Measurements from ENCODE around the gene CTSA.
"Not testable (repeated sequence)": the region's sequence is repeated elsewhere in the genome, so short reads cannot be mapped to it uniquely, and the experiment has no call there.

The CTSA gene

DNA sequence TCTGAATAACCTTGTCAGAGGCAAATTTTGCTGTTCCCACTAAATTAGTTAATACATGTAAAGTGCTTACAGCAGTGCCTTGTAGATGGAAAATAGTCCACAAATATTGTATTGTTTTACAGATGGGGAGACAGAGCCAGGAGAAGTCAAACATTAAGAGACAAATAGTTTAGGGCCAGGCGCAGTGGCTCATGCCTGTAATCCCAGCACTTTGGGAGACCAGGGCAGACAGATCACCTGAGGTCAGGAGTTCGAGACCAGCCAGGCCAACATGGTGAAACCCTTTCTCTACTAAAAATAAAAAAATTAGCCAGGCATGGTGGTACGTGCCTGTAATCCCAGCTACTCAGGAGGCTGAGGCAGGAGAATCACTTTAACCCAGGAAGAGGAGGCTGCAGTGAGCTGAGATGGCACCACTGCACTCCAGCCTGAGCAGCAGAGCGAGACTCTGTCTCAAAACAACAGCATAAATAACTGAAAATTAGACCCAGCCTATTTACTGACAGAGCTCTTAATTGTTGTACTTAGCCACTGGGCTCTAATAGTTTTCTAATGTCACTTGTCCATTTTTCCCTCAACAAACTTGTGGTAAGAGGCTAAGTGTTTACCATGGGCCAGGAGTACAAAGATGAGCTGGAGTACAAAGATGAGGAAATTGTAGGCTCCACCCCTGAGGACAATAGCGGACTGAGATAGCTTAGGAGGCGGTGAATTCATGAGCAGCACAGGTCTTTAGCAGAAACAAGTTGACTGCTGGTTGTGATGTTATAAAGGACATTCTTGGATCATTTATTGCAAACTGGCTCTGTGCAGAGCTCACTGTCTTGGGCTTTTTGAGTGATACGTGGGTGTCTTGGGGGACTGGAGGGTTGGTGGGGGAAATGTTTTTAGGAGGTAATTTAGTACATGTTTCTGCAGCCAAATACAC is 27.3 kb upstream of the CTSA start:
- TF ChIP-seq, protein P1, sequence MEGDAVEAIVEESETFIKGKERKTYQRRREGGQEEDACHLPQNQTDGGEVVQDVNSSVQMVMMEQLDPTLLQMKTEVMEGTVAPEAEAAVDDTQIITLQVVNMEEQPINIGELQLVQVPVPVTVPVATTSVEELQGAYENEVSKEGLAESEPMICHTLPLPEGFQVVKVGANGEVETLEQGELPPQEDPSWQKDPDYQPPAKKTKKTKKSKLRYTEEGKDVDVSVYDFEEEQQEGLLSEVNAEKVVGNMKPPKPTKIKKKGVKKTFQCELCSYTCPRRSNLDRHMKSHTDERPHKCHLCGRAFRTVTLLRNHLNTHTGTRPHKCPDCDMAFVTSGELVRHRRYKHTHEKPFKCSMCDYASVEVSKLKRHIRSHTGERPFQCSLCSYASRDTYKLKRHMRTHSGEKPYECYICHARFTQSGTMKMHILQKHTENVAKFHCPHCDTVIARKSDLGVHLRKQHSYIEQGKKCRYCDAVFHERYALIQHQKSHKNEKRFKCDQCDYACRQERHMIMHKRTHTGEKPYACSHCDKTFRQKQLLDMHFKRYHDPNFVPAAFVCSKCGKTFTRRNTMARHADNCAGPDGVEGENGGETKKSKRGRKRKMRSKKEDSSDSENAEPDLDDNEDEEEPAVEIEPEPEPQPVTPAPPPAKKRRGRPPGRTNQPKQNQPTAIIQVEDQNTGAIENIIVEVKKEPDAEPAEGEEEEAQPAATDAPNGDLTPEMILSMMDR (IDR thresholded peaks at IDR 0.05; ENCODE audit: low read depth, low read length) = no peak
- no peak for DNase-seq (ENCODE audit: low read depth in 2 of 2)
- H3K4me3 ChIP-seq (replicated peaks in 1 of 2; ENCODE audit: low read depth in 2 of 2, low read length in 2 of 2) = no peak overlapping the region

DNA sequence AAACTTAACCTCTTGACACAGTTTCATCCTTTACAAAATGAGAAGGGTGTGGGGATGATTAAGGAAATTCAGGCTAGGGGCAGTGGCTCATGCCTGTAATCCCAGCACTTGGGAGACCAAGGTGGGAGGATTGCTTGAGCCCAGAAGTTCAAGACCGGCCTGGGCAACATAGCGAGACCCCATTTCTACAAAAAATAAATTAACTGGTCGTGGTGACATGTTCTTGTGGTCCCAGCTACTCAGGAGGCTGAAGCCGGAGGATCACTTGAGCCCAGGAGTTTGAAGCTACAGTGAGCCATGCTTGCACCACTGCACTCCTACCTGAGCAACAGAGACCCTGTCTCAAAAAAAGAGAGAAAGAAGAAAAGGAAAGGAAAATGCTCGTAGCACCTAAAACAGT is 24.7 kb upstream of the CTSA start:
- TF ChIP-seq, protein P1 (IDR thresholded peaks at IDR 0.05; ENCODE audit: low read depth, low read length) = no peak
- DNase-seq (ENCODE audit: low read depth in 2 of 2) = no peak
- H3K4me3 ChIP-seq (replicated peaks in 1 of 2; ENCODE audit: low read depth in 2 of 2, low read length in 2 of 2) = no peak overlapping the region

DNA sequence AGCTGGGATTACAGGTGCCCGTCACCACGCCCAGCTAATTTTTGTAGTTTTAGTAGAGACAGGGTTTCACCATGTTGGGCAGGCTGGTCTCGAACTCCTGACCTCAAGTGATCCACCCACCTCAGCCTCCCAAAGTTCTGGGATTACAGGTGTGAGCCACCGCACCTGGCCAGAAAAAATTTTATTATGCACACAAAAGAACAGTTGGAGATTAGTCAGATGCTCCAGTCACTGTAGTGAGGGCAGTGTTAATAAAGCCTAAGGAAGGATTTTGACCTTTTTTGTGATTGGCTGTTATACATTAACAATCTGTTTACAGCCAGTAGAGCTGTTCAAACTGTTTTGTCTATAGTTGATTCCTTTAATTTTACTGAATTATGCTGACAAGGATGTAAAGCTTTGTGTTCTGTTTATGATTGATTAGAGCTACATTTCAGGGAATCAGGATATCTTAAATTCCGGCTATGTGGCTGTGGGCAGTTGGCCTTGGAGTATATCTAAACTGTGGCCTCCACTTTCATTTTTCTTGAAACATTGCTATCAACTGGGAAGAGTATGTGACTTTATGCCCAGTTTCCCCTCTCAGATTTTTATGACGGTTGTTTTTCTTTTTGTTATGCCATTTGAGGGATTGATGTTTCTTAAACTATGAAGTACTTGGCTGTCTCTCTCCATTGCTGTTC is 23.9 kb upstream of the CTSA start:
- H3K4me3 ChIP-seq (replicated peaks in 1 of 2; ENCODE audit: low read depth in 2 of 2, low read length in 2 of 2) = no peak overlapping the region
- DNase-seq (ENCODE audit: low read depth in 2 of 2) = no peak
- TF ChIP-seq, protein P1 (IDR thresholded peaks at IDR 0.05; ENCODE audit: low read depth, low read length) = no peak

DNA sequence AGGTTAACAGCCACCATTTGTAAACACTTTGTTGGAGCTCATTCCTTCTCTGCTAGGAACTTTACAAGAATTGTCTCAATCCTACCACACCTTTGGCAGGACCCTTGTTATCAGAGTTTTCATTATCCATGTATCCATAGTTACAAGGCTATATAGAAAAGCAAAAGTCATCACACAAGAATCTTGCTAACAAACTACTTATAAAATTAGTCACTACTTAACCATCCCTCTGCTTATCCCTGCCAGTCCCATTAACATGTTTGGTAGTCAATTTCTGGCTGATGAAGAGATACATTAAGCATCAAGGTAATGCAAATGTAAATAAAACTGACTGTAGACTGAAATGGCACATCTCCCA is 23.3 kb upstream of the CTSA start:
- no peak overlapping the region for H3K4me3 ChIP-seq (replicated peaks in 1 of 2; ENCODE audit: low read depth in 2 of 2, low read length in 2 of 2)
- peak; percentile 45 to 51 for DNase-seq (ENCODE audit: low read depth in 2 of 2)
- TF ChIP-seq, protein P1 (IDR thresholded peaks at IDR 0.05; ENCODE audit: low read depth, low read length) = no peak

DNA sequence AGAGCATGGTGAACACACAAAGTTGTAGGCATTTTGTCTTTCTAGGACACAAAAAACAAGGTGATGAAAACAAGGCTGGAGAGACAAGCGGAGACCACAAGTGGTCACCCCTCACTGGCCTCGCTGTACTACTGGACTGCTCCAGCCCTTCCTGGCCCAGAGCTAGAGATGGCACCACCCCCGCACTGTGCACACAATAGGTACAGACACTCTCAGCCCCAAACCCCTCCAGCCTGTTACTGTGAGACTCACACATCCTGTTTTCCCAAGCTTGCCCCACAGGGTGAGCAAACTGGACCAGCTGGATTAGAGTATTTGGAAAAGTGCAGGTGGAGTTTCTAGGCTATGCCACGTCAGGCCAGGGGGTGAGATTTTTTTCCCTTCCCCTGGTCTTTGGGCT is 18.5 kb upstream of the CTSA start:
- no peak overlapping the region for H3K4me3 ChIP-seq (replicated peaks in 1 of 2; ENCODE audit: low read depth in 2 of 2, low read length in 2 of 2)
- TF ChIP-seq, protein P1 (IDR thresholded peaks at IDR 0.05; ENCODE audit: low read depth, low read length) = no peak
- no peak for DNase-seq (ENCODE audit: low read depth in 2 of 2)

DNA sequence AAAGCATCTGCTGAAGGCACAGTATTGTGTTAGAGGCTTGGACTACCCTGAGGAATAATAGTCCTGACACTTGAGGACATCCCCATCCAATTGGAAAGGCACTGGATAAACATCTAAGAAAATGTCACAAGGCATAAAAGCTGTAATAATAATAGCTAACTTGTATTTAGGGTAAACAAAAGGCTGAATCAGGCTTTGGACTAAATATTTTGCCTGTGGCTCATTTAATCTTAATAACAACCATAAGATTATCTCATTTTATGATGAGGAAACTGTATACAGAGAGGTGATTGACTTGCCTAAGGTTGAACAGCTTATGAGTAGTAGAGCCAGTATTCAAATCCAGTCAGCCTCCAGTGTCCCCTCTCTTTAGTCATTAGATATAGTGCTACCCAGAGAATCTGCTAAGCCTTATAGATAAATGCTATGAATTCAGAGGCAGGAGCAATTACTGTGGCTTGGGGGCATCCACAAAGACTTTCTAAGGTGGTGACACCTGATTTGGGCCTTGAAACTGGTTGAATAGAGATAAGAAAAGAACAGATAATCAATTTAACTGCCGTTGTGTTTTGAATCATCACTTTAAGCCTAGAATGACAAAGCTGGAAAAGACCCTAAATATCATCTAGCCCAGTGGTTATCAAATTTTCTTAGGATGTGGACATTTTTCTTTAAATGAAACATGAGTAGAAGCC is 17.6 kb upstream of the CTSA start:
- TF ChIP-seq, protein P1 (IDR thresholded peaks at IDR 0.05; ENCODE audit: low read depth, low read length) = no peak
- no peak overlapping the region for H3K4me3 ChIP-seq (replicated peaks in 1 of 2; ENCODE audit: low read depth in 2 of 2, low read length in 2 of 2)
- no peak for DNase-seq (ENCODE audit: low read depth in 2 of 2)

DNA sequence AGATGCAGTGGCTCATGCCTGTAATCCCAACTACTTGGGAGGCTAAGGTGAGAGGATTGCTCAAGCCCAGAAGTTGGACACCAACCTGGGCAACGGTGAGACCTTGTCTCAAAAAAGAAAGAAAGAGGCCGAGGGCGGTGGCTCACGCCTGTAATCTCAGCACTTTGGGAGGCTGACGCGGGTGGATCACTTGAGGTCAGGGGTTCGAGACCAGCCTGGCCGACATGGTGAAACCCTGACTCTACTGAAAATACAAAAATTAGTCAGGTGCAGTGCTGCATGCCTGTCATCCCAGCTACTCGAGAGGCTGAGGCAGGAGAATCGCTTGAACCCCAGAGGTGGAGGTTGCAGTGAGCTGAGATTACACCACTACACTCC is 17.0 kb upstream of the CTSA start:
- DNase-seq (ENCODE audit: low read depth in 2 of 2); H3K4me3 ChIP-seq (replicated peaks in 1 of 2; ENCODE audit: low read depth in 2 of 2, low read length in 2 of 2): not testable (repeated sequence)
